Vagina (tissue), 2 donors: ENCODE data around the gene SRSF6.

Experiments
- CTCF ChIP-seq, 3 experiments: fragments of 450-650 bp in 2 of 3; fragments of 200-600 bp in 1 of 3; sonication (generic) in 1 of 3; IDR thresholded peaks; one replicate each; pipeline ENCODE4 v1.5.1; 2017 to 2019; ENCODE audit warnings: antibody characterized with exemption in 3 of 3, mild to moderate bottlenecking in 2 of 3, moderate library complexity in 2 of 3
- POLR2A ChIP-seq, 2 donors: fragments of 450-650 bp; IDR thresholded peaks; one replicate each; pipeline ENCODE4 v1.6.1; 2017; ENCODE audit warnings: antibody characterized with exemption in 2 of 2, mild to moderate bottlenecking in 2 of 2, moderate library complexity in 2 of 2
- POLR2AphosphoS5 ChIP-seq, 2 donors: sonication (generic); formaldehyde crosslinking; IDR thresholded peaks; one replicate each; pipeline ENCODE4 v1.9.0; 2017; ENCODE audit warnings: antibody characterized with exemption in 2 of 2, mild to moderate bottlenecking in 2 of 2, low read depth in 1 of 2; ENCODE audit not compliant: insufficient read depth in 1 of 2

GRCh38 chr20:43434565-43434964, 23.1 kb upstream of the SRSF6 start:
- TF ChIP-seq CTCF (IDR thresholded peaks at IDR 0.05) (no peak), POLR2AphosphoS5 (IDR thresholded peaks at IDR 0.05; ENCODE audit: insufficient read depth in 1 of 2, low read depth in 1 of 2) (no peak), POLR2A (IDR thresholded peaks at IDR 0.05) (no peak)
